ENCODE measurements around the gene ONECUT3. TPM values are rescaled to one million over a fixed set of nuclear protein-coding genes. Genes with fewer than 3 reads are reported as not detected.

The ONECUT3 gene
- total RNA-seq, 4 donors from 2014 or later: not detected

DNA sequence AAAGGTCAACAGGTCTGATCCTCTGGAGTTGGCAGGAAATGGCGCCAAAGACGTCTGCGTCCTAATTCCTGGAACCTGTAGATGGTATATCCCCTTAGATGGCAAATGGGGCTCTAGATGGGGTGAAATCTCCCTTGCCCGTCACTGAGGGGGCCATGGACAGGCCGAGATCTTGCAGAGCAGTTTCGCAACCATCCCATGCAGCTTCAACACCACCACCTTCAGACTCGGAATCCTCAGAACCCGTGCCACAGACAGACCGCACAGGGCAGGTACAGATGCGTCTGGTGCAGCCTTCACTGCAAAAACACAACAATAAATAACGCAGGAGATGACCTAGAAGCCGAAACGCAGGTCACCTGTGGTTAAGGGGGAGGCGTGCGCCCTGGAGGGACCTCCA is 77.3 kb downstream of the ONECUT3 start:
- no peak overlapping the region for H3K4me3 ChIP-seq (ENCODE audit: low read depth, poor library complexity, severe bottlenecking)
- no peak for DNase-seq (ENCODE audit: low spot score in 2 of 2)
- WGBS, 2 donors: 81 to 92% methylated on average over 15 of the region's 15 CpGs
- intact Hi-C loops (cut with DNase I; ENCODE audit: low total_unique reads): no loop called here
- no peak for TF ChIP-seq POLR2A (IDR thresholded peaks at IDR 0.05)
- TF ChIP-seq, protein P1, sequence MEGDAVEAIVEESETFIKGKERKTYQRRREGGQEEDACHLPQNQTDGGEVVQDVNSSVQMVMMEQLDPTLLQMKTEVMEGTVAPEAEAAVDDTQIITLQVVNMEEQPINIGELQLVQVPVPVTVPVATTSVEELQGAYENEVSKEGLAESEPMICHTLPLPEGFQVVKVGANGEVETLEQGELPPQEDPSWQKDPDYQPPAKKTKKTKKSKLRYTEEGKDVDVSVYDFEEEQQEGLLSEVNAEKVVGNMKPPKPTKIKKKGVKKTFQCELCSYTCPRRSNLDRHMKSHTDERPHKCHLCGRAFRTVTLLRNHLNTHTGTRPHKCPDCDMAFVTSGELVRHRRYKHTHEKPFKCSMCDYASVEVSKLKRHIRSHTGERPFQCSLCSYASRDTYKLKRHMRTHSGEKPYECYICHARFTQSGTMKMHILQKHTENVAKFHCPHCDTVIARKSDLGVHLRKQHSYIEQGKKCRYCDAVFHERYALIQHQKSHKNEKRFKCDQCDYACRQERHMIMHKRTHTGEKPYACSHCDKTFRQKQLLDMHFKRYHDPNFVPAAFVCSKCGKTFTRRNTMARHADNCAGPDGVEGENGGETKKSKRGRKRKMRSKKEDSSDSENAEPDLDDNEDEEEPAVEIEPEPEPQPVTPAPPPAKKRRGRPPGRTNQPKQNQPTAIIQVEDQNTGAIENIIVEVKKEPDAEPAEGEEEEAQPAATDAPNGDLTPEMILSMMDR (IDR thresholded peaks at IDR 0.05): no peak

MicroRNAs within 50 kb of the gene (microRNA counts, 767-probe panel; counts per million panel counts)
- microRNA hsa-miR-1909-3p: 0 to 358 counts per million in 2 donors

Small RNA genes within 50 kb of the gene (microRNA-seq; reads per million reads assigned to microRNA genes)
- gene MIR1909 (ENCODE audit: borderline number of aligned reads in 1 of 2, borderline replicate concordance in 2 of 2): 0 reads per million in 2 donors

Other genes starting within 250 kb of the ONECUT3 start
- gene ADAMTSL5, start 240.5 kb upstream of the ONECUT3 start, total RNA-seq: 1 to 10 TPM in 3 of 4 donors, under 1 TPM in 1; 0.46 to 7.0 (median 4.6) TPM
- under 1 TPM in 2 of 4 donors, not detected in 2; 0.23 to 0.84 TPM for gene PLK5, start 229.4 kb upstream of the ONECUT3 start, total RNA-seq
- gene MEX3D, start 185.2 kb upstream of the ONECUT3 start, total RNA-seq: 10 to 100 TPM; 37.3 to 44.1 (median 42.2) TPM
- 10 to 100 TPM; 51.7 to 85.7 (median 79.3) TPM for gene MBD3, start 160.6 kb upstream of the ONECUT3 start, total RNA-seq
- 10 to 100 TPM; 24.8 to 71.8 (median 46.1) TPM for gene UQCR11, start 148.0 kb upstream of the ONECUT3 start, total RNA-seq
- gene TCF3, start 100.9 kb upstream of the ONECUT3 start, total RNA-seq: 100 to 1,000 TPM in 1 of 4 donors, 10 to 100 TPM in 3; 61.0 to 105 (median 69.0) TPM
- gene ATP8B3, start 58.8 kb downstream of the ONECUT3 start, total RNA-seq: 1 to 10 TPM in 1 of 4 donors, under 1 TPM in 3; 0.30 to 1.2 (median 0.66) TPM
- gene REXO1, start 95.0 kb downstream of the ONECUT3 start, total RNA-seq: 10 to 100 TPM; 32.9 to 51.1 (median 41.2) TPM
- 10 to 100 TPM in 3 of 4 donors, 1 to 10 TPM in 1; 9.0 to 16.2 (median 13.5) TPM for gene KLF16, start 110.1 kb downstream of the ONECUT3 start, total RNA-seq
- 100 to 1,000 TPM; 154 to 201 (median 186) TPM for gene ABHD17A, start 132.0 kb downstream of the ONECUT3 start, total RNA-seq
- 10 to 100 TPM; 20.1 to 27.3 (median 25.7) TPM for gene ADAT3, start 151.9 kb downstream of the ONECUT3 start, total RNA-seq
- 100 to 1,000 TPM; 108 to 119 (median 113) TPM for gene SCAMP4, start 151.9 kb downstream of the ONECUT3 start, total RNA-seq
- gene CSNK1G2, start 187.7 kb downstream of the ONECUT3 start, total RNA-seq: 10 to 100 TPM; 58.8 to 76.9 (median 63.1) TPM

Measured in lower leg skin (tissue), 4 donors.